ENCODE data around the gene TSPAN14. TPM values are rescaled to one million over a fixed set of nuclear protein-coding genes. Genes with fewer than 3 reads are reported as not detected.
"Not testable (repeated sequence)": the region's sequence is repeated elsewhere in the genome, so short reads cannot be mapped to it uniquely, and the experiment has no call there.

Gene TSPAN14
- total RNA-seq, 1 donor from 2014 or later: 75.4 TPM

GRCh38 chr10:80537086-80537735 is 83.1 kb downstream of the TSPAN14 start:
- Mint-ChIP-seq H3K27ac (peak overlapping the region; percentile 87), H3K4me1 (ENCODE audit: low read depth) (peaks cover 44% of the 10 kb centered on the region), H3K36me3 (ENCODE audit: low read depth) (peaks cover 4% of the 10 kb centered on the region), H3K27me3 (ENCODE audit: insufficient read depth) (no peaks in the 10 kb centered on the region), H3K9me3 (no peaks in the 10 kb centered on the region), H3K4me3 (peak overlapping the region; percentile 95)
- intact Hi-C loops (cut with micrococcal nuclease): loop anchor here (10.0 kb wide), 1 partner anchor 332 kb away; the partner anchor contains the start of gene ANXA11
- no peak for DNase-seq (ENCODE audit: low spot score)

- Mint-ChIP-seq H3K4me1 (ENCODE audit: low read depth) (peaks cover 37% of the 10 kb centered on the region), H3K9me3 (no peaks in the 10 kb centered on the region), H3K27me3 (ENCODE audit: insufficient read depth) (no peaks in the 10 kb centered on the region), H3K36me3 (ENCODE audit: low read depth) (peaks cover 3% of the 10 kb centered on the region), H3K27ac (peak within 1 kb of the TSS; percentile 87), H3K4me3 (peak within 1 kb of the TSS; percentile 95)
- no peak for DNase-seq (ENCODE audit: low spot score)
- intact Hi-C loops (cut with micrococcal nuclease): loop anchor here (10.0 kb wide), 1 partner anchor 333 kb away; the partner anchor contains the start of gene ANXA11
Observed at GRCh38 chr10:80537736-80538480, 83.8 kb downstream of the TSPAN14 start, which contains the start of gene SH2D4B. Gene SH2D4B (plus strand): TSS chr10:80537902. CDS start chr10:80538332, 430 bp downstream.

- intact Hi-C loops (cut with micrococcal nuclease): loop anchor here (10.0 kb wide), 1 partner anchor 334 kb away; the partner anchor contains the start of gene ANXA11
- Mint-ChIP-seq H3K27me3 (ENCODE audit: insufficient read depth) (no peaks in the 10 kb centered on the region), H3K4me3 (no peak overlapping the region), H3K36me3 (ENCODE audit: low read depth) (peaks cover 3% of the 10 kb centered on the region), H3K4me1 (ENCODE audit: low read depth) (peaks cover 36% of the 10 kb centered on the region), H3K27ac (no peak overlapping the region), H3K9me3 (no peaks in the 10 kb centered on the region)
- DNase-seq (ENCODE audit: low spot score): no peak
Observed at GRCh38 chr10:80538481-80539185, 84.5 kb downstream of the TSPAN14 start.

- intact Hi-C loops (cut with micrococcal nuclease): loop anchor here (10.0 kb wide), 1 partner anchor 335 kb away; the partner anchor contains the start of gene ANXA11
- DNase-seq (ENCODE audit: low spot score): no peak
- H3K27me3 Mint-ChIP-seq (ENCODE audit: insufficient read depth): no peaks in the 10 kb centered on the region
- H3K27ac Mint-ChIP-seq: no peak overlapping the region
- peaks cover 3% of the 10 kb centered on the region for H3K36me3 Mint-ChIP-seq (ENCODE audit: low read depth)
- no peaks in the 10 kb centered on the region for H3K9me3 Mint-ChIP-seq
- H3K4me1 Mint-ChIP-seq (ENCODE audit: low read depth): peaks cover 36% of the 10 kb centered on the region
- H3K4me3 Mint-ChIP-seq: no peak overlapping the region
Observed at GRCh38 chr10:80539421-80540031, 85.4 kb downstream of the TSPAN14 start.

GRCh38 chr10:80540136-80540535 is 86.0 kb downstream of the TSPAN14 start:
- no peaks in the 10 kb centered on the region for H3K9me3 Mint-ChIP-seq
- peaks cover 3% of the 10 kb centered on the region for H3K36me3 Mint-ChIP-seq (ENCODE audit: low read depth)
- H3K4me3 Mint-ChIP-seq: no peak overlapping the region
- DNase-seq (ENCODE audit: low spot score): no peak
- peaks cover 36% of the 10 kb centered on the region for H3K4me1 Mint-ChIP-seq (ENCODE audit: low read depth)
- H3K27me3 Mint-ChIP-seq (ENCODE audit: insufficient read depth): no peaks in the 10 kb centered on the region
- no peak overlapping the region for H3K27ac Mint-ChIP-seq
- intact Hi-C loops (cut with micrococcal nuclease): no loop called here

- intact Hi-C loops (cut with micrococcal nuclease): no loop called here
- Mint-ChIP-seq H3K27ac (no peak overlapping the region), H3K27me3 (ENCODE audit: insufficient read depth) (peaks cover 2% of the 10 kb centered on the region), H3K4me1 (ENCODE audit: low read depth) (peaks cover 32% of the 10 kb centered on the region), H3K36me3 (ENCODE audit: low read depth) (peaks cover 2% of the 10 kb centered on the region), H3K4me3 (no peak overlapping the region), H3K9me3 (no peaks in the 10 kb centered on the region)
- DNase-seq (ENCODE audit: low spot score): no peak
Observed at GRCh38 chr10:80540618-80540980, 86.5 kb downstream of the TSPAN14 start.

- H3K27ac Mint-ChIP-seq: peak overlapping the region; percentile 55
- H3K4me3 Mint-ChIP-seq: no peak overlapping the region
- no peaks in the 10 kb centered on the region for H3K9me3 Mint-ChIP-seq
- peaks cover 2% of the 10 kb centered on the region for H3K36me3 Mint-ChIP-seq (ENCODE audit: low read depth)
- peaks cover 8% of the 10 kb centered on the region for H3K27me3 Mint-ChIP-seq (ENCODE audit: insufficient read depth)
- peaks cover 30% of the 10 kb centered on the region for H3K4me1 Mint-ChIP-seq (ENCODE audit: low read depth)
- intact Hi-C loops (cut with micrococcal nuclease): no loop called here
- DNase-seq (ENCODE audit: low spot score): no peak
Observed at GRCh38 chr10:80540981-80541750, 87.1 kb downstream of the TSPAN14 start.

- DNase-seq (ENCODE audit: low spot score): no peak
- no peak overlapping the region for H3K27ac Mint-ChIP-seq
- peaks cover 21% of the 10 kb centered on the region for H3K4me1 Mint-ChIP-seq (ENCODE audit: low read depth)
Observed at GRCh38 chr10:80542053-80542452, 87.9 kb downstream of the TSPAN14 start.

GRCh38 chr10:80542652-80543318 is 88.7 kb downstream of the TSPAN14 start:
- Mint-ChIP-seq H3K27ac (no peak overlapping the region), H3K4me1 (ENCODE audit: low read depth) (peaks cover 18% of the 10 kb centered on the region), H3K36me3 (ENCODE audit: low read depth) (peaks cover 2% of the 10 kb centered on the region), H3K9me3 (no peaks in the 10 kb centered on the region), H3K4me3 (no peak overlapping the region), H3K27me3 (ENCODE audit: insufficient read depth) (peaks cover 16% of the 10 kb centered on the region)
- DNase-seq (ENCODE audit: low spot score): no peak
- intact Hi-C loops (cut with micrococcal nuclease): no loop called here

More at GRCh38 chr10:80542053-80542452, 87.9 kb downstream of the TSPAN14 start:
- H3K9me3 Mint-ChIP-seq: no peaks in the 10 kb centered on the region
- peaks cover 2% of the 10 kb centered on the region for H3K36me3 Mint-ChIP-seq (ENCODE audit: low read depth)
- intact Hi-C loops (cut with micrococcal nuclease): no loop called here
- H3K27me3 Mint-ChIP-seq (ENCODE audit: insufficient read depth): peaks cover 13% of the 10 kb centered on the region
- no peak overlapping the region for H3K4me3 Mint-ChIP-seq

GRCh38 chr10:80543319-80543672 is 89.2 kb downstream of the TSPAN14 start:
- intact Hi-C loops (cut with micrococcal nuclease); H3K36me3 Mint-ChIP-seq (ENCODE audit: low read depth); DNase-seq (ENCODE audit: low spot score); H3K4me3 Mint-ChIP-seq; H3K27ac Mint-ChIP-seq; H3K9me3 Mint-ChIP-seq: not testable (repeated sequence)
- Mint-ChIP-seq H3K27me3 (ENCODE audit: insufficient read depth) (peaks cover 16% of the 10 kb centered on the region), H3K4me1 (ENCODE audit: low read depth) (peaks cover 18% of the 10 kb centered on the region)

- Mint-ChIP-seq H3K27ac (no peak overlapping the region), H3K4me1 (ENCODE audit: low read depth) (peaks cover 16% of the 10 kb centered on the region), H3K36me3 (ENCODE audit: low read depth) (peaks cover 2% of the 10 kb centered on the region), H3K27me3 (ENCODE audit: insufficient read depth) (peaks cover 16% of the 10 kb centered on the region), H3K4me3 (no peak overlapping the region), H3K9me3 (no peaks in the 10 kb centered on the region)
- no peak for DNase-seq (ENCODE audit: low spot score)
- intact Hi-C loops (cut with micrococcal nuclease): no loop called here
Observed at GRCh38 chr10:80544316-80544953, 90.3 kb downstream of the TSPAN14 start.
